Right renal cortex interstitium (tissue), 3 donors: ENCODE measurements around the gene HIC2. TPM values are rescaled to one million over a fixed set of nuclear protein-coding genes. Genes with fewer than 3 reads are reported as not detected.
A peak's percentile ranks its signal among the peaks of the same experiment; 100 is the strongest.
"Not testable (repeated sequence)": the region's sequence is repeated elsewhere in the genome, so short reads cannot be mapped to it uniquely, and the experiment has no call there.

ENCODE experiments used
- DNase-seq, 3 donors: peaks; one replicate each; pipeline ENCODE4 v3.0.0-alpha.2; 2013; ENCODE audit warnings: low read depth in 3 of 3, low spot score in 2 of 3
- polyA plus RNA-seq, 3 donors: library from polyadenylated mRNA; unstranded; fragments of 120-200 nt; gene quantifications; one replicate each; pipeline ENCODE4 v1.2.1, GENCODE V29; 2013; ENCODE audit not compliant: insufficient read length in 3 of 3

HIC2 gene
- polyA plus RNA-seq, 3 donors: 8.0 to 9.1 (median 8.1) TPM

- DNase-seq: no peak
These were observed 32.6 kb downstream of the HIC2 start for GRCh38 chr22:21449531-21450319.

- DNase-seq: no peak
These were observed 33.2 kb downstream of the HIC2 start for GRCh38 chr22:21450320-21450831.

- DNase-seq: no peak
These were observed 33.7 kb downstream of the HIC2 start for GRCh38 chr22:21450858-21451353.

GRCh38 chr22:21451545-21452520 is 34.7 kb downstream of the HIC2 start:
- no peak for DNase-seq

GRCh38 chr22:21452666-21453065 is 35.5 kb downstream of the HIC2 start:
- DNase-seq: not testable (repeated sequence)

- DNase-seq: not testable (repeated sequence)
These were observed 37.8 kb downstream of the HIC2 start for GRCh38 chr22:21454998-21455333.

GRCh38 chr22:21455334-21456089 is 38.3 kb downstream of the HIC2 start:
- DNase-seq: no peak

- no peak for DNase-seq
These were observed 40.0 kb downstream of the HIC2 start for GRCh38 chr22:21457023-21457787.

- DNase-seq: not testable (repeated sequence)
These were observed 45.5 kb downstream of the HIC2 start for GRCh38 chr22:21462672-21463071.

- not testable (repeated sequence) for DNase-seq
These were observed 50.4 kb downstream of the HIC2 start, which contains the start of gene TMEM191C for GRCh38 chr22:21467337-21468193. Gene TMEM191C, plus strand, starts transcription at chr22:21467387. Its CDS starts 73 bp downstream, at chr22:21467460.

GRCh38 chr22:21468194-21469096 is 51.3 kb downstream of the HIC2 start:
- peak; percentile 32 to 51 (median 33) for DNase-seq

- DNase-seq: not testable (repeated sequence)
These were observed 52.2 kb downstream of the HIC2 start for GRCh38 chr22:21469097-21469994.

- not testable (repeated sequence) for DNase-seq
These were observed 55.8 kb downstream of the HIC2 start for GRCh38 chr22:21472984-21473383.

- DNase-seq: not testable (repeated sequence)
These were observed 56.5 kb downstream of the HIC2 start for GRCh38 chr22:21473664-21474063.

- DNase-seq: not testable (repeated sequence)
These were observed 66.9 kb downstream of the HIC2 start for GRCh38 chr22:21484039-21484438.

GRCh38 chr22:21487723-21488122 is 70.6 kb downstream of the HIC2 start:
- not testable (repeated sequence) for DNase-seq
